KMS-11 (cell line): ENCODE results near the gene ATG14.

Experiments used
- H2AFZ ChIP-seq: fragments of 200-600 bp; sonication (generic); 2 replicates; pipeline ENCODE4 v1.6.1; 2016; ENCODE audit warnings: antibody characterized with exemption, mixed run types, low read depth
- H3K27ac ChIP-seq: fragments of 200-600 bp; sonication (generic); 2 replicates; pipeline ENCODE4 v1.6.1; 2016; ENCODE audit warnings: mild to moderate bottlenecking, mixed run types
- H3K27me3 ChIP-seq: fragments of 200-600 bp; sonication (generic); 2 replicates; pipeline ENCODE4 v1.6.1; 2017; ENCODE audit warnings: mild to moderate bottlenecking, low read depth, mixed run types, moderate library complexity; ENCODE audit not compliant: insufficient read depth
- H3K36me3 ChIP-seq: fragments of 200-600 bp; sonication (generic); 2 replicates; pipeline ENCODE4 v1.6.1; 2017; ENCODE audit warnings: mild to moderate bottlenecking, mixed run types; ENCODE audit not compliant: insufficient read depth
- H3K4me1 ChIP-seq: fragments of 200-600 bp; sonication (generic); 2 replicates; pipeline ENCODE4 v1.6.1; 2016; ENCODE audit warnings: mild to moderate bottlenecking, low read depth, mixed run types; ENCODE audit not compliant: poor library complexity, severe bottlenecking
- H3K4me2 ChIP-seq: fragments of 200-600 bp; sonication (generic); 2 replicates; pipeline ENCODE4 v1.7.0; 2016; ENCODE audit warnings: mild to moderate bottlenecking, mixed run types
- H3K4me3 ChIP-seq: fragments of 200-600 bp; sonication (generic); IDR thresholded peaks from 2 replicates; pipeline ENCODE4 v1.6.1; 2017; ENCODE audit warnings: low read depth, low read length, mixed read lengths; ENCODE audit not compliant: insufficient read depth
- H3K79me2 ChIP-seq: fragments of 200-600 bp; sonication (generic); 2 replicates; pipeline ENCODE4 v1.6.1; 2016; ENCODE audit warnings: low read depth, mixed run types; ENCODE audit not compliant: insufficient read depth
- H3K9ac ChIP-seq: fragments of 200-600 bp; sonication (generic); 2 replicates; pipeline ENCODE4 v1.6.1; 2016; ENCODE audit warnings: mild to moderate bottlenecking, mixed run types
- H4K20me1 ChIP-seq: fragments of 200-600 bp; sonication (generic); 2 replicates; pipeline ENCODE4 v1.6.1; 2016; ENCODE audit warnings: mild to moderate bottlenecking, mixed run types; ENCODE audit not compliant: insufficient read depth
- TF ChIP-seq, protein P1 (sequence below): fragments of 200-600 bp; sonication (generic); conservative IDR thresholded peaks from 2 replicates; pipeline ENCODE4 v1.6.1; 2017; ENCODE audit warnings: low read depth, mild to moderate bottlenecking, antibody characterized with exemption, low read length, moderate library complexity, mixed read lengths

ATG14 gene

DNA sequence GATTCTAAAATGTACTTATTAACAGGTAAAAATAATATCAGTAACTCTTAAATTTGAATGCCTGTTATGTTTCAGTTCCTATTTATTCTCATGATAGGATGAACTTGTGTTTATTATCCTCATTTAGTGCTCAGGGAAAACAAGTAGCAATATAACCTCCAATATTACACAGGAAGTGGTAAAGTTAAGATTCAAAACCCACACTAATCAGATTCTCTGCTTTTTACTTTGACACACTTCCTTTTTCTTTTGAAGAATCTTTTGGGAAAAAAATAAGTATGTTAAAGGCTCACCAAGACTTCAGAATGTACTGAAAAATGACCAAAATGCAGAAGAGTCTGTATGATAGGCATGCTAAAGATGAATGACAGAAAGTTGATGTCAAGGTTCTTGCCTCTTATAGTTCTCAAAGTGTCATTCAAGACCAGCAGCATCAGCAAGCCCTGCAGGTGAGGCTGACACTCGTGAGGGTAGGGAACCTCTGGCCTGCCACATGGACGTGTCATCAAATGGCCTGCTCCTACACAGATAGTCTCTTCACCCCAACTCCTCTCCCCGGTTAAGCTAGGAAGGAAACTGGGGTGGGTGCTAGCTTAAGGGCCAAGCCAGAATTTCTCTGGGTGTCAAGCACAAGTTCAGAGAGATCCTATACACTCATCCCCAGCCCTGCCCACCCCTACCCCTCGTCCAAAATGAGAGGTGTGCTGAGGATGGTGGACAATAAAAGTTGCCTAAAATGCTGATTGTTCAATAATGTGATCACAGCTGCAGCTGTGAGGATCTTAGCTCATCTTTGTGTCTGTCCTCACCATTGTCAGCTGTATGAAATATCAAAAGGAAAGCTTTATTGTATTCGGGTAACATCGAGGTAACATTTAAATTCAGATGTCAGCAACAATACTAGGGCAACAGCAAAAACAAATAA, 22.5 kb upstream of the ATG14 start:
- peaks cover 5% of the 10 kb centered on the region for H3K4me1 ChIP-seq
- no peaks in the 10 kb centered on the region for H3K36me3 ChIP-seq
- H3K79me2 ChIP-seq, result no peaks in the 10 kb centered on the region
- no peak overlapping the region for H3K4me2 ChIP-seq
- no peaks in the 10 kb centered on the region for H3K27me3 ChIP-seq
- no peak overlapping the region for H3K9ac ChIP-seq
- H2AFZ ChIP-seq, result no peak overlapping the region
- no peak overlapping the region for H3K27ac ChIP-seq
- no peaks in the 10 kb centered on the region for H4K20me1 ChIP-seq
- no peak overlapping the region for H3K4me3 ChIP-seq
- TF ChIP-seq, protein P1, sequence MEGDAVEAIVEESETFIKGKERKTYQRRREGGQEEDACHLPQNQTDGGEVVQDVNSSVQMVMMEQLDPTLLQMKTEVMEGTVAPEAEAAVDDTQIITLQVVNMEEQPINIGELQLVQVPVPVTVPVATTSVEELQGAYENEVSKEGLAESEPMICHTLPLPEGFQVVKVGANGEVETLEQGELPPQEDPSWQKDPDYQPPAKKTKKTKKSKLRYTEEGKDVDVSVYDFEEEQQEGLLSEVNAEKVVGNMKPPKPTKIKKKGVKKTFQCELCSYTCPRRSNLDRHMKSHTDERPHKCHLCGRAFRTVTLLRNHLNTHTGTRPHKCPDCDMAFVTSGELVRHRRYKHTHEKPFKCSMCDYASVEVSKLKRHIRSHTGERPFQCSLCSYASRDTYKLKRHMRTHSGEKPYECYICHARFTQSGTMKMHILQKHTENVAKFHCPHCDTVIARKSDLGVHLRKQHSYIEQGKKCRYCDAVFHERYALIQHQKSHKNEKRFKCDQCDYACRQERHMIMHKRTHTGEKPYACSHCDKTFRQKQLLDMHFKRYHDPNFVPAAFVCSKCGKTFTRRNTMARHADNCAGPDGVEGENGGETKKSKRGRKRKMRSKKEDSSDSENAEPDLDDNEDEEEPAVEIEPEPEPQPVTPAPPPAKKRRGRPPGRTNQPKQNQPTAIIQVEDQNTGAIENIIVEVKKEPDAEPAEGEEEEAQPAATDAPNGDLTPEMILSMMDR, result no peak

DNA sequence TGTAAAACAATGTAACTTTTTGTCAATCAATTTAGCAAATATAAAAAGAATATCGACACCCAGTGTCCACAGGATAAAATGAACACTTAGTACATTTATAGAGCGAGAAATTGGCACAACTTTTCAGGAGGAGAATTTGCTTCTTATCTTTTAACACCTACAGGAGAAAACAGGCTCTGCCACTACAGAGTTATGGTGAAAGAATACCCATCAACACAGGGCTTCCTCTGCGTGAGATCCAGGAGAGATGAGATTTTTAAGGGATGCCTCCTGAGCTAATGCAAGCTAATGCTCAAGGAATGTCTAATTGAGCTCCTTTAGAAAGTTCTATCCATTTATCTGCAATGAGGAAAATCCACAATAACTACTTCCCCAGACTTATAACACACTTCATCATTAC, 21.0 kb upstream of the ATG14 start:
- Histone ChIP-seq H3K4me1 (peaks cover 5% of the 10 kb centered on the region), H3K36me3 (no peaks in the 10 kb centered on the region), H3K4me2 (no peak overlapping the region), H3K79me2 (no peaks in the 10 kb centered on the region), H3K27me3 (no peaks in the 10 kb centered on the region), H3K9ac (no peak overlapping the region), H4K20me1 (no peaks in the 10 kb centered on the region), H3K4me3 (no peak overlapping the region), H2AFZ (no peak overlapping the region), H3K27ac (no peak overlapping the region)
- TF ChIP-seq, protein P1, result no peak

DNA sequence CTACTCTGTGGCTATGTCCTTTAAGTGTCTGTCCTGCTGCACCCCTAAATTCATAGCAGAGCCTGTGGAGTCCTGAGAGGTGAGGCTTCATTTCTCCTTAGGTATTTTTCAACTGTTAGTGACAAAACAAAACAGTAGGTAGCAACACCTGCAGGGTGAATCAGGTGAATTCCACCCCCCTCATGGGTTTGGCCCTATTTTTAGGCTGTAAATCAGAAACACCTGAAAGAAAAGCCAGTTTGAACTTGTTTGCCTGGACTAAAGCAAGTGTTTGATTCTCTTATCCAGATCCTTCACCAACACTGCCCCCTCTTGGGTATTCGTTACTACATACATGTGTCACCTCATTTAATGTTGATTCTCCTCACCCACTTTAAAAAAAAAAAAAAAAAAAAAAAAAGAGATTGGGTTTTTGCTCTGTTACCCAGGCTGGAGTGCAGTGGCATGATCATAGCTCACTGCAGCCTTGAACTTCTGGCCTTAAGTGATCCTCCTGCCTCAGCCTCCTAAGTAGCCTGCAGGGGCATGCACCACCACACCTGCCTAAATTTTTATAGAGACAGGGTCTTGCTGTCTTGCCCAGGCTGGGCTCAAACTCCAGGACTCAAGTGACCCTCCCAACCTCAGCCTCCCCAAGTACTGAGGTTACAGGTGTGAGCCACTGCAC, 18.5 kb upstream of the ATG14 start:
- peaks cover 5% of the 10 kb centered on the region for H3K4me1 ChIP-seq
- no peaks in the 10 kb centered on the region for H3K27me3 ChIP-seq
- TF ChIP-seq, protein P1, result peak; percentile 48
- no peaks in the 10 kb centered on the region for H3K79me2 ChIP-seq
- H3K36me3 ChIP-seq, result no peaks in the 10 kb centered on the region
- H2AFZ ChIP-seq, result peak overlapping the region; percentile 40; the same call in 1 of the 2 replicates
- no peaks in the 10 kb centered on the region for H4K20me1 ChIP-seq
- no peak overlapping the region; the same call in 1 of the 2 replicates for H3K4me2 ChIP-seq
- H3K9ac ChIP-seq, result no peak overlapping the region
- no peak overlapping the region for H3K4me3 ChIP-seq
- H3K27ac ChIP-seq, result no peak overlapping the region

DNA sequence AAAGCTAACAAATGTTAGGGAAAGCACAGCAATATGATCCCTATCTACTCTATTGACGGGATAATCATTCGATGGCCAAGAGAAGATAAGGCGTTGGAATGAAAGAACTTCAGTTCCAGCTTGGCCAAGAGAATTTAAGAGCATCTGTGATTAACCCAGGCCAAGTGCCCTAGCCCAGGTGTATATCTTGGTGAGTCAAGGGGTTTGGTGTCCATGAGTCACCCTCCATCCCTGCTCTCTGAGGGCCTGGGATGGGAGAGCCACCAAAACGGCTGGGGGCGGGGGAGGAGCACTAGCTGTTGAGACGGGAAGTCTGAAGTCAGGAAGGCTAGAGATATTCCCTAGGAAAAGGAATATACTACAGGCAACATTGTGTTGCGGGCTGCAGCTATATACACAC, 15.8 kb upstream of the ATG14 start:
- no peak overlapping the region for H3K27ac ChIP-seq
- TF ChIP-seq, protein P1, result no peak
- H3K9ac ChIP-seq, result no peak overlapping the region
- H2AFZ ChIP-seq, result no peak overlapping the region
- H3K79me2 ChIP-seq, result no peaks in the 10 kb centered on the region
- no peak overlapping the region for H3K4me3 ChIP-seq
- H4K20me1 ChIP-seq, result no peaks in the 10 kb centered on the region
- H3K4me1 ChIP-seq, result peaks cover 5% of the 10 kb centered on the region
- no peaks in the 10 kb centered on the region for H3K36me3 ChIP-seq
- H3K27me3 ChIP-seq, result no peaks in the 10 kb centered on the region
- H3K4me2 ChIP-seq, result no peak overlapping the region
